ENCODE data around the gene TMEM192. TPM values are rescaled to one million over a fixed set of nuclear protein-coding genes. Genes with fewer than 3 reads are reported as not detected.
"Not testable (repeated sequence)": the region's sequence is repeated elsewhere in the genome, so short reads cannot be mapped to it uniquely, and the experiment has no call there.

Gene TMEM192
- total and polyA plus RNA-seq, 2 experiments from 2014 or later, result 6.9 to 10.8 TPM

GRCh38 chr4:165084787-165085186 is 27.9 kb downstream of the TMEM192 start:
- H3K4me3 Mint-ChIP-seq; H3K27me3 Mint-ChIP-seq (ENCODE audit: insufficient read depth, low read depth, poor library complexity); H3K27ac ChIP-seq (ENCODE audit: low read depth); ATAC-seq; H4K20me1 ChIP-seq (replicated peaks; ENCODE audit: insufficient read depth); H3K27me3 ChIP-seq (ENCODE audit: insufficient read depth); H3K4me2 ChIP-seq; H3K4me3 ChIP-seq; H3K79me2 ChIP-seq (replicated peaks; ENCODE audit: insufficient read depth); H2AFZ ChIP-seq; H3K27ac Mint-ChIP-seq; H3F3A ChIP-seq (replicated peaks; ENCODE audit: low read depth); DNase-seq (ENCODE audit: low spot score); H3K36me3 ChIP-seq (ENCODE audit: insufficient read depth); H3K9me2 ChIP-seq (ENCODE audit: insufficient read depth); H3K4me1 Mint-ChIP-seq; H3K9me3 Mint-ChIP-seq; H3K4me1 ChIP-seq (ENCODE audit: insufficient read depth): not testable (repeated sequence)
- peaks cover 26% of the 10 kb centered on the region for H3K36me3 Mint-ChIP-seq (ENCODE audit: low read depth)

GRCh38 chr4:165079476-165079875 is 33.2 kb downstream of the TMEM192 start:
- no peak overlapping the region for H3K27ac ChIP-seq (ENCODE audit: low read depth)
- DNase-seq (ENCODE audit: low spot score) (no peak), ATAC-seq (no peak)
- H2AFZ ChIP-seq, result no peak overlapping the region
- Mint-ChIP-seq H3K4me3 (no peak overlapping the region), H3K36me3 (ENCODE audit: low read depth) (peaks cover 4% of the 10 kb centered on the region; the same call in 2 of the 3 replicates), H3K27me3 (ENCODE audit: insufficient read depth, low read depth, poor library complexity) (no peaks in the 10 kb centered on the region), H3K9me3 (no peaks in the 10 kb centered on the region), H3K27ac (no peak overlapping the region), H3K4me1 (no peaks in the 10 kb centered on the region)
- H3K4me3 ChIP-seq, result no peak overlapping the region
- H3K27me3 ChIP-seq (ENCODE audit: insufficient read depth), result no peaks in the 10 kb centered on the region
- no peaks in the 10 kb centered on the region for H3F3A ChIP-seq (replicated peaks; ENCODE audit: low read depth)
- H4K20me1 ChIP-seq (replicated peaks; ENCODE audit: insufficient read depth), result no peaks in the 10 kb centered on the region
- H3K9me2 ChIP-seq (ENCODE audit: insufficient read depth), result no peaks in the 10 kb centered on the region
- no peaks in the 10 kb centered on the region for H3K79me2 ChIP-seq (replicated peaks; ENCODE audit: insufficient read depth)
- H3K4me2 ChIP-seq, result no peak overlapping the region
- TF ChIP-seq EZH2 (IDR thresholded peaks at IDR 0.05; ENCODE audit: low read depth, unreplicated experiment) (no peak), STAT1 (IDR thresholded peaks at IDR 0.05; ENCODE audit: unreplicated experiment) (no peak), CREB1 (CRISPR knock-in tag; IDR thresholded peaks at IDR 0.05; ENCODE audit: low read depth) (no peak), REST (IDR thresholded peaks at IDR 0.05; ENCODE audit: unreplicated experiment) (no peak)
- no peaks in the 10 kb centered on the region for H3K4me1 ChIP-seq (ENCODE audit: insufficient read depth)
- H3K36me3 ChIP-seq (ENCODE audit: insufficient read depth), result no peaks in the 10 kb centered on the region

- ATAC-seq, result no peak
- Histone ChIP-seq H3K36me3 (ENCODE audit: insufficient read depth) (no peaks in the 10 kb centered on the region), H3K4me1 (ENCODE audit: insufficient read depth) (no peaks in the 10 kb centered on the region), H3K4me2 (no peak overlapping the region), H2AFZ (no peak overlapping the region), H3K4me3 (no peak overlapping the region), H3F3A (replicated peaks; ENCODE audit: low read depth) (no peaks in the 10 kb centered on the region), H4K20me1 (replicated peaks; ENCODE audit: insufficient read depth) (no peaks in the 10 kb centered on the region), H3K27me3 (ENCODE audit: insufficient read depth) (no peaks in the 10 kb centered on the region), H3K9me2 (ENCODE audit: insufficient read depth) (no peaks in the 10 kb centered on the region), H3K79me2 (replicated peaks; ENCODE audit: insufficient read depth) (no peaks in the 10 kb centered on the region), H3K27ac (ENCODE audit: low read depth) (no peak overlapping the region)
- H3K4me3 Mint-ChIP-seq, result no peak overlapping the region
- no peak for DNase-seq (ENCODE audit: low spot score)
- H3K36me3 Mint-ChIP-seq (ENCODE audit: low read depth), result peaks cover 3% of the 10 kb centered on the region; the same call in 2 of the 3 replicates
- no peaks in the 10 kb centered on the region for H3K9me3 Mint-ChIP-seq
- H3K27me3 Mint-ChIP-seq (ENCODE audit: insufficient read depth, low read depth, poor library complexity), result peaks cover 3% of the 10 kb centered on the region
- H3K4me1 Mint-ChIP-seq, result peaks cover 13% of the 10 kb centered on the region
- no peak for TF ChIP-seq CREB1 (CRISPR knock-in tag; IDR thresholded peaks at IDR 0.05; ENCODE audit: low read depth)
- no peak for TF ChIP-seq ETS1 (IDR thresholded peaks at IDR 0.05)
- TF ChIP-seq EZH2 (IDR thresholded peaks at IDR 0.05; ENCODE audit: low read depth, unreplicated experiment), result no peak
- TF ChIP-seq ZNF331 (CRISPR knock-in tag; IDR thresholded peaks at IDR 0.05; ENCODE audit: low read depth), result no peak
- no peak for TF ChIP-seq POLR2AphosphoS5 (IDR thresholded peaks at IDR 0.05; ENCODE audit: low read depth)
- no peak for TF ChIP-seq ZNF114 (CRISPR knock-in tag; IDR thresholded peaks at IDR 0.05)
- no peak for TF ChIP-seq NANOG (IDR thresholded peaks at IDR 0.05; ENCODE audit: borderline replicate concordance)
- no peak overlapping the region for H3K27ac Mint-ChIP-seq
Measured at GRCh38 chr4:165077034-165077578, 35.6 kb downstream of the TMEM192 start.

- H3K4me3 Mint-ChIP-seq; H4K20me1 ChIP-seq (replicated peaks; ENCODE audit: insufficient read depth); H3K36me3 Mint-ChIP-seq (ENCODE audit: low read depth); DNase-seq (ENCODE audit: low spot score); H3K79me2 ChIP-seq (replicated peaks; ENCODE audit: insufficient read depth); H3F3A ChIP-seq (replicated peaks; ENCODE audit: low read depth); H3K27ac ChIP-seq (ENCODE audit: low read depth); H3K27ac Mint-ChIP-seq; H3K4me2 ChIP-seq; ATAC-seq; H3K27me3 Mint-ChIP-seq (ENCODE audit: insufficient read depth, low read depth, poor library complexity); H3K36me3 ChIP-seq (ENCODE audit: insufficient read depth); H3K27me3 ChIP-seq (ENCODE audit: insufficient read depth); H2AFZ ChIP-seq; H3K9me3 Mint-ChIP-seq; H3K4me1 ChIP-seq (ENCODE audit: insufficient read depth); H3K9me2 ChIP-seq (ENCODE audit: insufficient read depth); H3K4me3 ChIP-seq: not testable (repeated sequence)
- H3K4me1 Mint-ChIP-seq, result peaks cover 13% of the 10 kb centered on the region
Measured at GRCh38 chr4:165073346-165073745, 39.3 kb downstream of the TMEM192 start.

Measured in GM23338 (cell line).